ENCODE results near the gene DOCK2. TPM values are rescaled to one million over a fixed set of nuclear protein-coding genes. Genes with fewer than 3 reads are reported as not detected.
"Not testable (repeated sequence)": the region's sequence is repeated elsewhere in the genome, so short reads cannot be mapped to it uniquely, and the experiment has no call there.

Gene DOCK2
- polyA plus RNA-seq, 3 donors: 57.5 to 178 (median 115) TPM

DNA sequence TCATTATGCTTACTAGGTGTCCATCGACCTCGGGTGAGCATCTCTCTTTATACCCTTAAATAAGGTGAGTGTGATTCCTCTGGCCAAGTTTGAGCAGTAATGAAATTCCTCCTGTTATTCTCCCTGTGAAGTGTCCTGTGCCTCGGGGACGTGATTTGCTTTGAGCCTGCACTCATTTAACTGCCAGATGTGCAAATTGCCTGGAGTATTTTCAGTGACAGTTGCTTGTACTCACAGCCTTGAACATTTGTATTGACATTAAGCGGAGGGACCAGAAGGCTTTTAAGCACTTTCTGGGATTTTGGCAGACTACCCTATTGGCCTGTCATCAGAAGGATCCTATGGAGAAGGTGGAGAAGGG, 126.9 kb downstream of the DOCK2 start:
- Histone ChIP-seq H3K4me3 (replicated peaks in 1 of 3; ENCODE audit: low read depth in 2 of 3, low read length in 3 of 3) (no peak overlapping the region), H3K9me3 (replicated peaks in 1 of 2; ENCODE audit: control insufficient read depth in 1 of 2, insufficient read depth in 1 of 2, low read length in 2 of 2) (no peaks in the 10 kb centered on the region), H3K79me2 (ENCODE audit: insufficient read depth, low read length) (no peaks in the 10 kb centered on the region), H4K20me1 (ENCODE audit: insufficient read depth, low read length) (peaks cover 97% of the 10 kb centered on the region), H3K27me3 (ENCODE audit: control insufficient read depth in 2 of 2, insufficient read depth in 2 of 2, low read length in 2 of 2) (no peaks in the 10 kb centered on the region), H3K9ac (ENCODE audit: insufficient read depth, low read length, poor library complexity, severe bottlenecking) (no peak overlapping the region), H3K27ac (ENCODE audit: low read depth in 1 of 2, low read length in 2 of 2) (no peak overlapping the region), H3K4me2 (replicated peaks; ENCODE audit: extremely low read depth, low read length, poor library complexity, severe bottlenecking) (no peak overlapping the region), H3K36me3 (replicated peaks in 1 of 2; ENCODE audit: control insufficient read depth in 1 of 2, insufficient read depth in 2 of 2, low read length in 2 of 2) (peaks cover 93 to 100% of the 10 kb centered on the region in 2 donors), H3K4me1 (ENCODE audit: control insufficient read depth in 1 of 2, insufficient read depth in 2 of 2, low read length in 2 of 2) (no peaks in the 10 kb centered on the region), H2AFZ (ENCODE audit: insufficient read depth, low read depth, low read length, poor library complexity, severe bottlenecking) (no peak overlapping the region)
- Mint-ChIP-seq H3K27me3 (ENCODE audit: low read depth in 3 of 3) (no peaks in the 10 kb centered on the region), H3K36me3 (peaks cover 88% of the 10 kb centered on the region in 2 donors), H3K9me3 (no peaks in the 10 kb centered on the region), H3K4me1 (no peaks in the 10 kb centered on the region), H3K4me3 (no peak overlapping the region), H3K27ac (no peak overlapping the region)
- intact Hi-C loops (cut with micrococcal nuclease): no loop called here
- TF ChIP-seq, protein P1, sequence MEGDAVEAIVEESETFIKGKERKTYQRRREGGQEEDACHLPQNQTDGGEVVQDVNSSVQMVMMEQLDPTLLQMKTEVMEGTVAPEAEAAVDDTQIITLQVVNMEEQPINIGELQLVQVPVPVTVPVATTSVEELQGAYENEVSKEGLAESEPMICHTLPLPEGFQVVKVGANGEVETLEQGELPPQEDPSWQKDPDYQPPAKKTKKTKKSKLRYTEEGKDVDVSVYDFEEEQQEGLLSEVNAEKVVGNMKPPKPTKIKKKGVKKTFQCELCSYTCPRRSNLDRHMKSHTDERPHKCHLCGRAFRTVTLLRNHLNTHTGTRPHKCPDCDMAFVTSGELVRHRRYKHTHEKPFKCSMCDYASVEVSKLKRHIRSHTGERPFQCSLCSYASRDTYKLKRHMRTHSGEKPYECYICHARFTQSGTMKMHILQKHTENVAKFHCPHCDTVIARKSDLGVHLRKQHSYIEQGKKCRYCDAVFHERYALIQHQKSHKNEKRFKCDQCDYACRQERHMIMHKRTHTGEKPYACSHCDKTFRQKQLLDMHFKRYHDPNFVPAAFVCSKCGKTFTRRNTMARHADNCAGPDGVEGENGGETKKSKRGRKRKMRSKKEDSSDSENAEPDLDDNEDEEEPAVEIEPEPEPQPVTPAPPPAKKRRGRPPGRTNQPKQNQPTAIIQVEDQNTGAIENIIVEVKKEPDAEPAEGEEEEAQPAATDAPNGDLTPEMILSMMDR (IDR thresholded peaks at IDR 0.05): no peak
- WGBS (ENCODE audit: insufficient coverage): 100% methylated on average over 3 of the region's 5 CpGs
- no peak for DNase-seq

DNA sequence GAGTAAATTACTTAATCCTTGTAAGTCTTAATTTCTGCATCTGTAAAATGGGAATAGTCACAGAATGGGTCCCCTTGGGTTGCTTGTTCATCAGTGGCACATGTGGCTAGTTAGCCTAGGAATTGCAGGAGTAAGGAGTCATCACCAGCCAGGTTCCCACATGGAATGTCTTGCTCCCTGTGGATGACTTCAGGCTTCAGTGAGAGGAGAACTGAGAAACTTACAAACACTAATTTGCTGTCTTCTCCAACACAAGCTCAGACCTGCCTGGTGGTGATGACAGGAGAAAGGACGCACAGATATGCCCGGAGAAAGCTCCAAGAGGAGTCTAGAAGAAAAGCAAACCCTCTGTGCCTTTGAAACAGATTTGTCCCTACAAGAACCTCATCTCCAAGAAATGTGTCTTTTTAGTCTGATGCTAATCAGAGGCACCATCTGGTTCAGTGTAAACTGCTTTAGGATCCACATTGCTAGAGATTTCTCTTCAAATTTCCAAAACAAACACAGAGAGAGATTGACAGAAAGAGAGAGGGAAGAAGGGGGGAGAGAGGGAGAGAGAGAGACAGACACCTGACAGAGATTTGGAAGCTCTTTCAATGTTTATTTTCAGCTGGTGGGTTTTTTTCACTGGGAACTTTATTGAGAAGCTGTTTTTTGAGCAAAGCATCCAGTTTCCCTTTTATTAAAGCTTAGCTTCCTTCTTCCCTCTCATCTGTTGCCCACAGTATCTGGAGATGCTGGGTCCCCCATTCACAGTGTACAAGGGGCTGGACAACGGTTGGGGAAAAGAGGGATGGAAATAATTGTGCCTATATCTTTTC, 128.3 kb downstream of the DOCK2 start:
- H3K4me3 ChIP-seq (replicated peaks in 1 of 3; ENCODE audit: low read depth in 2 of 3, low read length in 3 of 3): no peak overlapping the region
- Mint-ChIP-seq H3K9me3 (no peaks in the 10 kb centered on the region), H3K27me3 (ENCODE audit: low read depth in 3 of 3) (no peaks in the 10 kb centered on the region), H3K4me1 (no peaks in the 10 kb centered on the region), H3K27ac (peak overlapping the region in 2 of 7 donors; percentile 14 to 21), H3K36me3 (peaks cover 84 to 85% of the 10 kb centered on the region in 2 donors), H3K4me3 (no peak overlapping the region)
- no peak overlapping the region for H3K4me2 ChIP-seq (replicated peaks; ENCODE audit: extremely low read depth, low read length, poor library complexity, severe bottlenecking)
- H3K27ac ChIP-seq (ENCODE audit: low read depth in 1 of 2, low read length in 2 of 2): peak overlapping the region in 1 of 2 donors; percentile 11
- H3K4me1 ChIP-seq (ENCODE audit: control insufficient read depth in 1 of 2, insufficient read depth in 2 of 2, low read length in 2 of 2): no peaks in the 10 kb centered on the region
- TF ChIP-seq, protein P1 (IDR thresholded peaks at IDR 0.05): no peak
- no peak overlapping the region for H3K9ac ChIP-seq (ENCODE audit: insufficient read depth, low read length, poor library complexity, severe bottlenecking)
- H3K9me3 ChIP-seq (replicated peaks in 1 of 2; ENCODE audit: control insufficient read depth in 1 of 2, insufficient read depth in 1 of 2, low read length in 2 of 2): no peaks in the 10 kb centered on the region
- intact Hi-C loops (cut with micrococcal nuclease): no loop called here
- peaks cover 5% of the 10 kb centered on the region for H3K79me2 ChIP-seq (ENCODE audit: insufficient read depth, low read length)
- no peak for DNase-seq
- H2AFZ ChIP-seq (ENCODE audit: insufficient read depth, low read depth, low read length, poor library complexity, severe bottlenecking): no peak overlapping the region
- H3K27me3 ChIP-seq (ENCODE audit: control insufficient read depth in 2 of 2, insufficient read depth in 2 of 2, low read length in 2 of 2): no peaks in the 10 kb centered on the region
- H4K20me1 ChIP-seq (ENCODE audit: insufficient read depth, low read length): peaks cover 97% of the 10 kb centered on the region
- peaks cover 89 to 99% of the 10 kb centered on the region in 2 donors for H3K36me3 ChIP-seq (replicated peaks in 1 of 2; ENCODE audit: control insufficient read depth in 1 of 2, insufficient read depth in 2 of 2, low read length in 2 of 2)
- no CpG with 5 or more reads among the region's 3 CpGs for WGBS (ENCODE audit: insufficient coverage)

DNA sequence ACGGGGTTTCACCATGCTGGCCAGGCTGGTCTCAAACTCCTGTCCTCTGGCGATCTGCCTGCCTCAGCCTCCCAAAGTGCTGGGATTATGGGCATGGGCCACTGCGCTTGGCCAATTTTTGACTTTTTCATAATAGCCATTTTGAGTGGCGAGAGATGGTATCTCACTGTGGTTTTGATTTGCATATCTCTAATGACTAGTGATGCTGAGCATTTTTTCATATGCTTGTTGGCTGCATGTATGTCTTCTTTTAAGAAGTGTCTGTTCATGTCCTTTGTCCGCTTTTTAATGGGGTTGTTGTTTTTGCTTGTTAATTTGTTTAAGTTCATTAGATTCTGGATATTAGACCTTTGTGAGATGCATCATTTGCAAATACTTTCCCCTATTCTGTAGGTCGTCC, 129.9 kb downstream of the DOCK2 start:
- H3K27ac ChIP-seq (ENCODE audit: low read depth in 1 of 2, low read length in 2 of 2); H3K9ac ChIP-seq (ENCODE audit: insufficient read depth, low read length, poor library complexity, severe bottlenecking); H3K9me3 Mint-ChIP-seq; H3K27me3 ChIP-seq (ENCODE audit: control insufficient read depth in 2 of 2, insufficient read depth in 2 of 2, low read length in 2 of 2); H3K4me1 ChIP-seq (ENCODE audit: control insufficient read depth in 1 of 2, insufficient read depth in 2 of 2, low read length in 2 of 2); H2AFZ ChIP-seq (ENCODE audit: insufficient read depth, low read depth, low read length, poor library complexity, severe bottlenecking); H3K4me3 ChIP-seq (replicated peaks in 1 of 3; ENCODE audit: low read depth in 2 of 3, low read length in 3 of 3); H3K4me2 ChIP-seq (replicated peaks; ENCODE audit: extremely low read depth, low read length, poor library complexity, severe bottlenecking); DNase-seq; H3K4me3 Mint-ChIP-seq; H3K9me3 ChIP-seq (replicated peaks in 1 of 2; ENCODE audit: control insufficient read depth in 1 of 2, insufficient read depth in 1 of 2, low read length in 2 of 2); H3K4me1 Mint-ChIP-seq; H3K27ac Mint-ChIP-seq; H3K27me3 Mint-ChIP-seq (ENCODE audit: low read depth in 3 of 3); H3K79me2 ChIP-seq (ENCODE audit: insufficient read depth, low read length); intact Hi-C loops (cut with micrococcal nuclease): not testable (repeated sequence)
- Histone ChIP-seq H4K20me1 (ENCODE audit: insufficient read depth, low read length) (peaks cover 100% of the 10 kb centered on the region), H3K36me3 (replicated peaks in 1 of 2; ENCODE audit: control insufficient read depth in 1 of 2, insufficient read depth in 2 of 2, low read length in 2 of 2) (peaks cover 82 to 99% of the 10 kb centered on the region in 2 donors)
- peaks cover 81 to 85% of the 10 kb centered on the region in 2 donors for H3K36me3 Mint-ChIP-seq
- 100% methylated on average over 3 of the region's 6 CpGs for WGBS (ENCODE audit: insufficient coverage)

Data from CD14-positive monocyte (primary cell).